NCI-H146 treated with DMSO at 0.1 percent for 48 hours (cell line): ENCODE results near the gene ESR1.

Source experiments
- DNase-seq: peaks from one replicate; lab custom pipeline; 2025; ENCODE audit not compliant: unreplicated experiment; lab: John Stamatoyannopoulos, UW

ESR1 gene

DNA sequence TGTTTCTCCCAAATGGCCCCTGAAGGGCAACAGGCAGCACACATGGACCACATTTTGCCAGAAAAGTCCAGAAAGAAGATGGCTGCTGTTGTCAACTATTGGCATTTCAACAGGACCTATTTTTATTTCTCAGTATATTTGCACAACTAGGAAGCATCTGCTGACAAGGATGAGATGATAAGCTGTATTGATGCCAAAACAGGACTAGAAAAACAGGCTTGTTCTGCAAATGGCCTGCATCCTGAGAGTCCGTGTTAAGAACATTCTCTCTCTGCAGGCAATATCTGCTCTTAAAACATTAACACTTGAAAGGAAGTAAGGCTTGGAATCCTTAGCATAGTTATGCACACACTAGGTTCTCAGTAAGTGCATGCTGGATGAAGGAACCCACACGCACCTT lies 283.7 kb downstream of the ESR1 start:
- no peak for DNase-seq

DNA sequence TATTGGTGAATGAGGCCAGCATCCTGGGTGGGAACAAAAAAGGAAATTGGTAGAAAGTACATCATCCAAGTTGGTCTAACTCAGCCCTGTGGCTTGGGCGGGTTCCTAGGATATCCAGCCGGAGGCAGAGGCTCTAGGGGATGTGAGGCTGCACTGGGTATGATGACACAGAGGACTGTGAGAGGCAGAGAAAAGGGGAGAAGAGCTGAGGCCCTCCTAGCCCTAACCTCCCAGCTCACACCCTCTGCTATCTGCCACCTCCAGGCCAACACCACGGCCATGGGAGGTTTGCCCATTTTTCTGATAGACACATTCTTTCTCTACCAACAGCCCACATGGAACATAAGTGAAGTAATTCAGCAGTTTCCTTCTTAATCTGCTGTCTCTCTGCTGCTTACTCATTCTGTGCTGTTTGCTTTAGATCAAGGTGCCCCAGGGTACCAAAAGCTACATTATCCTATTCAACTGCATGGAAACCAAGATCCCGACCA lies 284.4 kb downstream of the ESR1 start:
- DNase-seq, result no peak

DNA sequence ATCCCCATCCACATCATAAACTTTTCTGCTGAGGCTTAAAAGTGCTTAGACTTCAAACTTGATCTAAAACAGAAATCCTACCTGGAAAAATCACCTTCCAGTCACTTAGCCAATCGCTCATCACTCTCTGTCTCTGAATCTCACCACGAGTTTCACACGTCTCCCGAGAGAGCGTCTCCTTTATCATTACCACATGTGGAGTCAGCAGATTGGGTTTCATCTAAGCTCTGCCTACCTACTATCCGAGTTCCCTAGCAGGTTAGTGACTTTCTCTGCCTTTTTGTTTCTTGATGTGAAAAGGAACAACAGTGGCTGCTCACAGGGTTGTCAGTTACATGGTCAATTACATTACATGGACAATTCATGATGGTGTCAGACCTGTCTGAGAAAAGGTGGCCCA lies 286.2 kb downstream of the ESR1 start:
- DNase-seq, result peak; percentile 15

DNA sequence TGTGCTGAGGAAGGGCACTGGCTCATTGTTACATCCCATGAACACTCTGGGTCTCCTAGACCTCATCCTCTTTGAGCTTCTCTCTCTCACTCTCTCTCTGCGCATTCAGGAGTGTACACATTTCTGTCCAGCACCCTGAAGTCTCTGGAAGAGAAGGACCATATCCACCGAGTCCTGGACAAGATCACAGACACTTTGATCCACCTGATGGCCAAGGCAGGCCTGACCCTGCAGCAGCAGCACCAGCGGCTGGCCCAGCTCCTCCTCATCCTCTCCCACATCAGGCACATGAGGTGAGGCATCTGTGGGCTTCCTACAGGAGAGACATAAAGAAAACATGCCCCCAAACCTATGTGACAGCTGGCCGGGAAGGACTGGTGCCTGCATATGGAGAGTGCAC lies 286.8 kb downstream of the ESR1 start:
- no peak for DNase-seq

DNA sequence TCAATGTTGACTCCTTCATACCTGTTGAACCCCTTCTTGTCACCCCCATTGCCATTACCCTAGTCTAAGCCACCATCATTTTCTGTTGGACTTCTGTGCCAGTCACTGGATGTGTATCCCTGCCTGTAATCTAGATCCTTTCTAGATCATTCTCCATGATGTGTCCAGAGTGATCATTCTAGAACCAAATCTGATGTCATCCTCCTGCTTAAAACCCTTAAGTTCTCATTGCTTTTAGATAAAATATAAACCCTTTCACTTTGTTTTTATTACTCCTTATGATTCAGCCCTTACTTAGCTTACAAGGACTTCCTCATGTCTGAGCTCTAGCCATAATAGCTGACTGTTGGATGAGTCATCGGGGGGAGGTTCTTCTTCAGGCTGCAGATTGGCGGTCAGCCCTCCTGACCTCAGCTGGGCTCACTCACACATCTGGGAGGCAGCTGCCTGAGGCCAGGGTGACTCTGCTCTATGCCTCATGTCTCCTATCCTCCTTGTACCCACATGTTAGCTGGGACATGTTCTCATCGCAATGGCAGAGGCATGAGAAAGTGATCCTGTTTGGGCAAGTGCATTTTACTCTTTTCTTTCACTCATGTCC lies 287.6 kb downstream of the ESR1 start:
- no peak for DNase-seq

DNA sequence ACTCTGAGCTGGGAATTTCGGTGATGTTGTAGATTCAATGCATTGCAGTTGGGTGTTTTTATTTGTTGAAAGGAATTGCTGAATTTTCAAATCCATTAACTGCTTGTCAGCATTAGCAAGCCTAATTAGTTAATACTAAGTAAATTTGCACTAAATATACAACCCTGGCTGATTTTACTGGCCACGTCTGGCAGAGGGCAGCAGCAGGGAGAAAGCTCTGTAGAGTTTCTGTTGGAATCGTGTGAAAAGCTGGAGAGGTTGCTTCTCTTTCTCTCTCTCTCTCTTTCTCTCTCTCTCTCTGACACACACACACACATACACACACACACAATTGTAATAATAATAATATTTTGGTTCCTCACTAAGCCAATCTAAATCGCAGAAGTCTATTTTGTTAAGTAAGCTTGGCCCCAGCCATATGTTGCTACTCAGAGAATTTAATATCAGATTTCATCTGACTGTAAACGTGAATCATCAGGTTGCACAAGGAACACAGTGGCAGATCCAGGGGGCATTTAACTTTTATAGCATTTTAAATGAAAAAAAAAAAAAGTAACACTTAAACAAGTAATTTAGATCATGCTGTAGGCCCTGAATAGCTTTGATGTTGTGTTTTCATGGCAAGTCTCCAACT lies 289.5 kb downstream of the ESR1 start:
- no peak for DNase-seq

DNA sequence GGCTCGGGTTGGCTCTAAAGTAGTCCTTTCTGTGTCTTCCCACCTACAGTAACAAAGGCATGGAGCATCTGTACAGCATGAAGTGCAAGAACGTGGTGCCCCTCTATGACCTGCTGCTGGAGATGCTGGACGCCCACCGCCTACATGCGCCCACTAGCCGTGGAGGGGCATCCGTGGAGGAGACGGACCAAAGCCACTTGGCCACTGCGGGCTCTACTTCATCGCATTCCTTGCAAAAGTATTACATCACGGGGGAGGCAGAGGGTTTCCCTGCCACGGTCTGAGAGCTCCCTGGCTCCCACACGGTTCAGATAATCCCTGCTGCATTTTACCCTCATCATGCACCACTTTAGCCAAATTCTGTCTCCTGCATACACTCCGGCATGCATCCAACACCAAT lies 291.2 kb downstream of the ESR1 start:
- no peak for DNase-seq

DNA sequence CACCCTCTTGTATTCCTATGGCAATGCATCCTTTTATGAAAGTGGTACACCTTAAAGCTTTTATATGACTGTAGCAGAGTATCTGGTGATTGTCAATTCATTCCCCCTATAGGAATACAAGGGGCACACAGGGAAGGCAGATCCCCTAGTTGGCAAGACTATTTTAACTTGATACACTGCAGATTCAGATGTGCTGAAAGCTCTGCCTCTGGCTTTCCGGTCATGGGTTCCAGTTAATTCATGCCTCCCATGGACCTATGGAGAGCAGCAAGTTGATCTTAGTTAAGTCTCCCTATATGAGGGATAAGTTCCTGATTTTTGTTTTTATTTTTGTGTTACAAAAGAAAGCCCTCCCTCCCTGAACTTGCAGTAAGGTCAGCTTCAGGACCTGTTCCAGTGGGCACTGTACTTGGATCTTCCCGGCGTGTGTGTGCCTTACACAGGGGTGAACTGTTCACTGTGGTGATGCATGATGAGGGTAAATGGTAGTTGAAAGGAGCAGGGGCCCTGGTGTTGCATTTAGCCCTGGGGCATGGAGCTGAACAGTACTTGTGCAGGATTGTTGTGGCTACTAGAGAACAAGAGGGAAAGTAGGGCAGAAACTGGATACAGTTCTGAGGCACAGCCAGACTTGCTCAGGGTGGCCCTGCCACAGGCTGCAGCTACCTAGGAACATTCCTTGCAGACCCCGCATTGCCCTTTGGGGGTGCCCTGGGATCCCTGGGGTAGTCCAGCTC lies 292.1 kb downstream of the ESR1 start:
- peak; percentile 72 for DNase-seq

DNA sequence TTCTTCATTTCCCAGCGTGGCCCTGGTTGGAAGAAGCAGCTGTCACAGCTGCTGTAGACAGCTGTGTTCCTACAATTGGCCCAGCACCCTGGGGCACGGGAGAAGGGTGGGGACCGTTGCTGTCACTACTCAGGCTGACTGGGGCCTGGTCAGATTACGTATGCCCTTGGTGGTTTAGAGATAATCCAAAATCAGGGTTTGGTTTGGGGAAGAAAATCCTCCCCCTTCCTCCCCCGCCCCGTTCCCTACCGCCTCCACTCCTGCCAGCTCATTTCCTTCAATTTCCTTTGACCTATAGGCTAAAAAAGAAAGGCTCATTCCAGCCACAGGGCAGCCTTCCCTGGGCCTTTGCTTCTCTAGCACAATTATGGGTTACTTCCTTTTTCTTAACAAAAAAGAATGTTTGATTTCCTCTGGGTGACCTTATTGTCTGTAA lies 292.7 kb downstream of the ESR1 start:
- peak; percentile 87 for DNase-seq

DNA sequence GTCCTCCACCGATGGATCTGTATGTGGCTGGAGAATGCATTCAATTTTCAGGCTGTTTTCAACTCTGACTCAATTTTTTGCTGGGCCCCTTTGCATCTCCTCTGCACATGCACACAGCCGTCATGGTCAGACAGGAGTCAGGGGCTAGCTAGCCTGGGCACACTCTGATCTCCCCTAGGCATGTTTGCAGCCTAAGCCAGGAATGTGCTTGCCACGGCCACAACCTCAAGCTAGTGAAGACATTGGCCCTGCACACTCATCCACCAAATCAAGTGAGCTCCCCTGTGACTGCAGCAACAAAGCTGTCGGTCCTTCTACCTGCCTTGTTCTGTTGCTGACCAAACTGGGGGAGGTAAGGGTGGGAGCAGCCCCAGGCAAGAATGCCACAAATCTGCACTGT lies 300.5 kb downstream of the ESR1 start:
- DNase-seq, result no peak

DNA sequence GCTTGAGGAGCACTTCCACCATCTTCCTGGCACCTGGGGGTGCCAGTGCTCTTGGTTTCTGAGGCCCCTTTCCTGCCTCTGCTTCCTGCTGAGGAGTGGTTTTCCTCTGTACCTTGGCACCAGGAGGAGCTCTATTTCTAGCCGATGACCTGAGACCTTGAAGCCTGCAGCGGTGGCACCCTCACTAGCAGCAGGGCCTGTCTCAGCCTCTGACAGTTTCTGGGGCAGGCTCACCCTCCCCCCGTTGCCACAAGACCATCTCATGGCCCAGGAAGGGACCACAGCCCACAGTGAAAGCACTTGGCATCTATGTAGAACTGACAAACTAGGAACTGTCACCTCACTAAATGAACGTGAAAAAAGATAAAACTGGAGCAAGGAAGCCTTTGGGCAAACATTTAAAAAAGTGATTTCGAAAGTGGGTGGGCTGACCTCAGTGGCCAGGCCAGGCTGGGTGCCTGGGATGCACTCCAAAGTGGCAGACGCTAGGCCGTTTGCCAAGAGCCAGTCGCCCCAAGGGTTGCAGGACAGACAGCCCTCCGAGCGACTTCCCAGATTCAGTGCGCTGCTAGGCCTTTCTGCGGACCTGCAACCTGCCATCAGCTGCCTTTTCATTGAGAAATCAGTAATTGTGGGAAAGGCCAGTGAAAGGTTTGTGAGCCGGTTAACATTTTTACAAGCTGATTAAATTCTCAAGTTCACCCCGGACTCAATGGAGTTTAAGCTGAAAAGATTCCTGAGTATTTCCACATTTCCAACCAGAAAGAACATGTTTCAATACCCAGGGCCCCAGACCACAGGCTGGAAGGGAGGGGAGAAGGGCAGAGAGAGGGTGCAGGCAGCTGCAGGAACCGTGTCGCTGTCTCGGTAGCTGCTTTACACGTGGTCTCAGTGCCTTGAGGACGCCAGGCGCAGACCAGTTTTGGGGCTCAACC lies 303.7 kb downstream of the ESR1 start:
- no peak for DNase-seq

DNA sequence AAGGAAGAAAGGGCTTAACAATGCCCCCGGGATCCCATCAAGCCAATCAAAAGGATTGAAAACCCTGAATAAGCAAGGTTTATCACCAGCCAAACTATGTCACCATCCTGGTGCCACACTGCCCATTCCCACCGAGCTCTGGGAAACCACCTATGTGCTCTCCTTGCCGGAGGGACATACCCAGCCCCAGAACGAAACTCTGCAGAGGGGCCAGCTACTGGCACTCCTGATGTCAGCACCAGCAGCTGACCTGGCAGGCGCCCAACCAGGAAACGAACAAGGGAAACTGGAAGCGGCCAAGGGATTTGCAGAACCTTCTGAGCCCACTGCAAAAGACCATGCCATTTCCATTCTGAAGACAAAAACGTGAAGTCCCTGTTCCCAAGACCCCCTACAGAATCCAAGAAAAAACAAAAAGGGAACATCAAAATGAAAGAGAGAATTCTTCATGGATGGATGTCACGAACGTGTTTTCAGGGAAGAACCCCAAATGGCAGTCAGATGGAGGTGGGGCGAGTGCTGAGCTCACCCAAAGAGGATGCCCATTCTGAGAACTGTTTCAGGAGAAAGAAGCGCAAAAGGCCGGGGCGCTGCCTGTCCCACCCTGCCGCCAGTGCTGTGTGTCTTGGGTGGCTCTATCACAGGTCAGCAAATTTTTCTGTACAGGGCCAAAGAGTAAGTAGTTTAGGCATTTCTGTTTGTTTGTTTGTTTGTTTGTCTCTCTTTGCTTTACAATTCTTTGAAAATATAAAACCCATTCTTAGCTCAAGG lies 305.2 kb downstream of the ESR1 start:
- DNase-seq, result no peak

DNA sequence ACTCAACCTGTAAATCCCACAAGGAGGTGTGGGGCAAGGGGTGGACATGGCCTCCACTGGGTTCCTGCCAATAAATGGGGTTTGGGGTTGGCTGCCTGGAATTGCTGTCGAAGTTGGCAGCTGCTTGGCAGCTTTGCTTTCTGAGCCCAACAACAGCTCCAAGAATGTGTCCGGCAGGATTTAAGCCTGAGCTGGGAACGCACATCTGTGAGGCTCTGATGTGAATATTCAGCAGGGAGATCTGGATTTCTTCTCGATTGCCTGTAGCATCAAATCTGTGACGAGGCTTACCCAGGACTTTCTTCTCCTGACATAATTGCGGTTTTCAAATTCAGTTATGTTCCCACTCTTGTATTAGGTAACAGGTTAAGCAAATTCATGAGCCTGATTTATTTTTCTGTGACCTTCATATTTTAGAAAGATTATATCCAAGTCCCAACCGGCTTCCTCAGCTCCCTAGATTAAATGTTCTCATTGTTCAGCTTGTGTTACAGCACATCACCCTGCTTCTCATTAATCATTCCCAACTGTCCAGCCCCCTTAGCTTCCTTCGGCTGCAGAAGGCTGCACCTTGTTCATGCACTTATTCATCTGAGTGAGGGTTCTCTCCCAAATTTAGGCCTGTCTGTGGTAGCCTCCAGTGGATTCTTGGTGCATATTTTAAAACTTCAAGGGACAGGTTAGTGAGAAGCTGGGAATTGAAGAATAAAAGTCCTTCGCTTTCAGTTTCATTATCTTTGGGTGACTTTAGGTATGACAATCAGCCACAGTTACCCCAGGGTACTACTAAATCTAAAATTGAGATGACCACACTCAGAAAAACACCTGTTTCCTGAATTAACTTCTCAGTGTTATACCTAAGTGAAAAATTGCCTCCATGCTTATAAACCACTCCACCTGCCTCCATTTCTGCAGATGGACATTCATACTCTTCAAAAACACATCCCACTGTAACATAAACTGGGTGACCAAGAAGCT lies 310.0 kb downstream of the ESR1 start:
- no peak for DNase-seq

DNA sequence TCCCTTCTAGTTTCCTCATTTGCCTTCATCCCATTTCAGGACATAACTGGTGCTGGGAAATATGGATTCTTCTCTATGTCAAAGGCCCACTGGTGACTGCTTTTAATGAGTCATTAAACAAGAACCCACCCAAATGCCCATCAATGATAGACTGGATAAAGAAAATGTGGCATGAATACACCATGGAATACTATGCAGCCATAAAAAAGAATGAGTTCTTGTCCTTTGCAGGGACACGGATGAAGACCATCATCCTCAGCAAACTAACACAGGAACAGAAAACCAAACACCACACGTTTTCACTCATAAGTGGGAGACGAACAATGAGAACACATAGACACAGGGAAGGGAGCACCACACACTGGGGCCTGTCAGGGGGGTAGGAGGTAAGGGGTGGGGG lies 310.7 kb downstream of the ESR1 start:
- no peak for DNase-seq

DNA sequence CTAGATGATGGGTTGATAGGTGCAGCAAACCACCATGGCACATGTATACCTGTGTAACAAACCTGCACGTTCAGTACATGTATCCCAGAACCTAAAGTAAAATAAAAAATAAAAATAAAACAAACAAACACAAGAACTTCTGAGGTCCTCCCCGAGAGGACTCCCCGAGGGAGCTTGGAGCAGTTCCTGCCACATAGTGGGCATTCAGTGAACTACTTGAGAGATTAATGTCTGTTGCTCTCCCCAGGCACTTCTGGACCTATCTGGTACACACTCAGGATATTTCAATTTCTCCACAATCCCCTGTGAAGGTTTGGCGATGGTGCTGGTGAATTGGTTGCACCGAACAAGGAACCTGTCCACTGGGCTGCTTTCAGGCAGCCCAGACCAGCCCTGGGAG lies 311.2 kb downstream of the ESR1 start:
- DNase-seq, result no peak

DNA sequence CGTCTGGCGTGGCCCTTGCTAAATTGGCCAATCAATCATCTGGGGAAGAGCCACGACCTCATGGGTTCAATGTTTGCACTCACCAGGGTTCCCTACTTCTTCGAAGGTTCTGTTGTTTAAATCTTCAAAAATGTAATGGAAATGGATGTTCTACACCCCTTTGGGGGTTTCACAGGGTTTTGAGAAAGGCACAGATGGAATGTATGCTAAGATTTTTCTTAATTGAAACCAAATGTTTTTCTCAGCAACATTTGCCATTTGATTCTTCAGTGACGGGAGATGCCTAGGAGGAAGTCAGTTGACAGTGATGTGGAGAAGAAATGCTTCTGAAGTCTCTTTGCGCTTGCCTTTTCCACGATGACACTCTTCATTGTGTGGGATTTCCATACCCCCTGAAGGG lies 312.3 kb downstream of the ESR1 start:
- DNase-seq, result no peak

DNA sequence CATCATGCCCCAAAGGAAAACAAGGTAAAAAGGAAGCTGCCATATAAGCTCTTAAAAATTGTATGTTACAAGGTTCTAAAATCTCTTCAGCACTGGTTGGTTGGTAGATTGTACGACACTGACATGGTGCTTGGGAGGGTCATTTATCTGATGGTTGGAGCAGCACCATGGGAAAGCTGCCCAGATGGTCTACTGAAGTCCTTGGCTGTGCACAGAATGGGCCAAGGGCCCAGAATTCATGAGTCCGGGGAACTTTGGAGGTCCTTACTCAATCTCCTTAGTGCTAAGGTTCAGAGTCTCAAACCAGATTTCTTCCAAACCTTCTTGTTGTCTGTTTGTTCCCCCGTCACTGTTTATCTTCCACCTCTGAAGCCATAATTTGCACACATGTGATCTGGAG lies 314.4 kb downstream of the ESR1 start:
- no peak for DNase-seq

DNA sequence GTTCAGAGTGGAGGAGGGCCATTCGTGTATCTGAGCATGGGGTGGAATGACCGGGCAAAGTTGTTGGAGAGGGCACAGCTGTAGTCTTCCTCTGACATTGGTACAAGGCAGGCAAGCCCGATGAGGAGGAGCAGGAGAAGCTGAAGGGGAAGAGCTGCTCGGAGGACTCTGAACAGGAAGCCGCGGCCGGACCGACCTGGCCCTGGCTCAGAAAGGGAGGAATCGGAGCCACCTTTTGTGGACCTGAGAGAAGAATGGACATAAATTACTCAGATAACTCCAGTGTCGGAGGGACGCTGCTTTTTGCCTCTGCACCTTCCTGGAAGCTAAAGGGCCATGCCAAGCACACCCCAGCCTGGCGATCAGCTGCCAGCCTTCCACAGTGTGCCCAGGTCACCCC lies 315.0 kb downstream of the ESR1 start:
- no peak for DNase-seq

DNA sequence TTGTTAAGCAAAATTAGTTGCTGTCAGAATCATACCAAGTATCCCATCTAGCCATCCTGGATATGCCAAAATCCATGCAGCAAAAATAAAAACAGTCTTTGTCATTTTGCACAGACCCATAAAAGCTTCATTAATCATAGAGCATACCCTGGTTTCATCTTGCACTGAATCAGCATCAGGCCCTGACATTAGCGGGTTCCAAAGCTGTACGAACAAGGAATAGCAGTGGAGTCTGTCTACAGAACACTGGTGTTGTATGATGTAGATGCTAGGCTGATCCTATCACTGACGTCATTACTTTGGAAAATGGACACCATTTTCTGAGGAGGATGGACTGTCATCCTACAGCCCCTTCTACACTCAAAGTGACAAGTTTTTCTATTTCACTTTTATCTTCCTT lies 315.6 kb downstream of the ESR1 start:
- DNase-seq, result no peak
